Type B pancreatic cell (in vitro differentiated cells): ENCODE measurements around the gene PRPF38B. TPM values are rescaled to one million over a fixed set of nuclear protein-coding genes. Genes with fewer than 3 reads are reported as not detected.

Source experiments
- DNase-seq: peaks from one replicate; pipeline ENCODE4 v3.0.0; 2021; ENCODE audit warnings: mixed read lengths; ENCODE audit not compliant: unreplicated experiment; ENCODE audit errors: extremely low spot score
- H3K27ac Mint-ChIP-seq: 2 replicates; pipeline ENCODE4 v1.8.0; 2021; ENCODE audit warnings: mild to moderate bottlenecking, mixed read lengths
- H3K27me3 Mint-ChIP-seq: 2 replicates; pipeline ENCODE4 v1.8.0; 2021; ENCODE audit warnings: mixed read lengths
- H3K36me3 Mint-ChIP-seq: 2 replicates; pipeline ENCODE4 v1.8.0; 2021; ENCODE audit warnings: mixed read lengths
- H3K4me1 Mint-ChIP-seq: one replicate; pipeline ENCODE4 v1.8.0; 2021; ENCODE audit warnings: mixed read lengths; ENCODE audit not compliant: unreplicated experiment
- H3K4me3 Mint-ChIP-seq: 2 replicates; pipeline ENCODE4 v1.8.0; 2021; ENCODE audit warnings: mild to moderate bottlenecking, mixed read lengths
- H3K9me3 Mint-ChIP-seq: 2 replicates; pipeline ENCODE4 v1.8.0; 2021; ENCODE audit warnings: mixed read lengths
- CTCF ChIP-seq: fragments of 200-600 bp; sonication (generic); conservative IDR thresholded peaks from 2 replicates; pipeline ENCODE4 v1.5.0; 2021; ENCODE audit warnings: antibody characterized with exemption, mild to moderate bottlenecking
- total RNA-seq: library from RNA; stranded (reverse); gene quantifications from 2 replicates; pipeline ENCODE4 v1.2.1, GENCODE V29; 2021; ENCODE audit warnings: low replicate concordance

Gene PRPF38B
- total RNA-seq, 1 donor from 2014 or later: 45.6 TPM

GRCh38 chr1:108685529-108685928 lies 6.6 kb upstream of the PRPF38B start:
- no peak for TF ChIP-seq CTCF
- no peak overlapping the region for H3K27ac Mint-ChIP-seq
- peaks cover 4% of the 10 kb centered on the region for H3K9me3 Mint-ChIP-seq
- H3K4me1 Mint-ChIP-seq: peaks cover 8% of the 10 kb centered on the region
- DNase-seq: no peak
- H3K4me3 Mint-ChIP-seq: no peak overlapping the region
- peaks cover 9% of the 10 kb centered on the region for H3K27me3 Mint-ChIP-seq
- no peaks in the 10 kb centered on the region for H3K36me3 Mint-ChIP-seq

- Mint-ChIP-seq H3K4me3 (no peak overlapping the region), H3K9me3 (peaks cover 1% of the 10 kb centered on the region), H3K36me3 (no peaks in the 10 kb centered on the region), H3K27ac (no peak overlapping the region), H3K27me3 (peaks cover 9% of the 10 kb centered on the region), H3K4me1 (peaks cover 14% of the 10 kb centered on the region)
- no peak for TF ChIP-seq CTCF
- DNase-seq: no peak
These were observed 5.3 kb upstream of the PRPF38B start for GRCh38 chr1:108686614-108687313.

GRCh38 chr1:108691128-108691941 lies 775 bp upstream of the PRPF38B start:
- peaks cover 7% of the 10 kb centered on the region for H3K36me3 Mint-ChIP-seq
- no peak for TF ChIP-seq CTCF
- H3K9me3 Mint-ChIP-seq: no peaks in the 10 kb centered on the region
- H3K4me1 Mint-ChIP-seq: peaks cover 21% of the 10 kb centered on the region
- peak overlapping the region; percentile 96 for H3K27ac Mint-ChIP-seq
- DNase-seq: no peak
- peaks cover 9% of the 10 kb centered on the region for H3K27me3 Mint-ChIP-seq
- H3K4me3 Mint-ChIP-seq: peak overlapping the region; percentile 100

GRCh38 chr1:108692724-108693655 lies 880 bp downstream of the PRPF38B start:
- peak overlapping the region; percentile 96 for H3K27ac Mint-ChIP-seq
- peaks cover 5% of the 10 kb centered on the region for H3K27me3 Mint-ChIP-seq
- no peaks in the 10 kb centered on the region for H3K9me3 Mint-ChIP-seq
- H3K4me3 Mint-ChIP-seq: peak overlapping the region; percentile 100
- peak; percentile 54 for TF ChIP-seq CTCF
- DNase-seq: no peak
- peaks cover 15% of the 10 kb centered on the region for H3K36me3 Mint-ChIP-seq
- peaks cover 21% of the 10 kb centered on the region for H3K4me1 Mint-ChIP-seq

GRCh38 chr1:108695535-108695934 lies 3.4 kb downstream of the PRPF38B start:
- no peak overlapping the region for H3K27ac Mint-ChIP-seq
- no peak for TF ChIP-seq CTCF
- H3K4me3 Mint-ChIP-seq: peak overlapping the region; percentile 1
- H3K36me3 Mint-ChIP-seq: peaks cover 36% of the 10 kb centered on the region
- H3K9me3 Mint-ChIP-seq: no peaks in the 10 kb centered on the region
- DNase-seq: no peak
- peaks cover 19% of the 10 kb centered on the region for H3K4me1 Mint-ChIP-seq
- no peaks in the 10 kb centered on the region for H3K27me3 Mint-ChIP-seq
